Measurements from ENCODE around the gene CYCS. TPM values are rescaled to one million over a fixed set of nuclear protein-coding genes. Genes with fewer than 3 reads are reported as not detected.
"Not testable (repeated sequence)": the region's sequence is repeated elsewhere in the genome, so short reads cannot be mapped to it uniquely, and the experiment has no call there.

Gene CYCS
- total and polyA plus RNA-seq, 9 donors: 89.7 to 156 (median 148) TPM

GRCh38 chr7:25082041-25082440 is 43.0 kb downstream of the CYCS start:
- not testable (repeated sequence) for DNase-seq; H3K27ac ChIP-seq (ENCODE audit: low read length); H3K27me3 ChIP-seq (ENCODE audit: control insufficient read depth, insufficient read depth, low read length); H3K4me1 ChIP-seq (ENCODE audit: control insufficient read depth, insufficient read depth, low read length); H3K4me3 ChIP-seq (ENCODE audit: low read length); H3K9me3 ChIP-seq (replicated peaks; ENCODE audit: control insufficient read depth, low read depth, low read length); H3K36me3 ChIP-seq (ENCODE audit: control insufficient read depth, insufficient read depth, low read length)
- WGBS (ENCODE audit: insufficient coverage): 72% methylated on average over 2 of the region's 4 CpGs

GRCh38 chr7:25077096-25077495 is 48.0 kb downstream of the CYCS start:
- Histone ChIP-seq H3K36me3 (ENCODE audit: control insufficient read depth, insufficient read depth, low read length) (no peaks in the 10 kb centered on the region), H3K4me3 (ENCODE audit: low read length) (no peak overlapping the region), H3K27me3 (ENCODE audit: control insufficient read depth, insufficient read depth, low read length) (no peaks in the 10 kb centered on the region), H3K9me3 (replicated peaks; ENCODE audit: control insufficient read depth, low read depth, low read length) (no peaks in the 10 kb centered on the region), H3K4me1 (ENCODE audit: control insufficient read depth, insufficient read depth, low read length) (no peaks in the 10 kb centered on the region), H3K27ac (ENCODE audit: low read length) (no peak overlapping the region)
- no peak for DNase-seq
- 88% methylated on average over 1 of the region's 4 CpGs for WGBS (ENCODE audit: insufficient coverage)

- H3K4me1 ChIP-seq (ENCODE audit: control insufficient read depth, insufficient read depth, low read length): no peaks in the 10 kb centered on the region
- no peak for DNase-seq
- 94% methylated on average over 2 of the region's 8 CpGs for WGBS (ENCODE audit: insufficient coverage)
- H3K36me3 ChIP-seq (ENCODE audit: control insufficient read depth, insufficient read depth, low read length): no peaks in the 10 kb centered on the region
- no peaks in the 10 kb centered on the region for H3K9me3 ChIP-seq (replicated peaks; ENCODE audit: control insufficient read depth, low read depth, low read length)
- H3K27ac ChIP-seq (ENCODE audit: low read length): no peak overlapping the region
- H3K27me3 ChIP-seq (ENCODE audit: control insufficient read depth, insufficient read depth, low read length): no peaks in the 10 kb centered on the region
- H3K4me3 ChIP-seq (ENCODE audit: low read length): no peak overlapping the region
Observed at GRCh38 chr7:25075459-25075858, 49.6 kb downstream of the CYCS start.

GRCh38 chr7:25073451-25073850 is 51.6 kb downstream of the CYCS start:
- Histone ChIP-seq H3K36me3 (ENCODE audit: control insufficient read depth, insufficient read depth, low read length) (no peaks in the 10 kb centered on the region), H3K27me3 (ENCODE audit: control insufficient read depth, insufficient read depth, low read length) (no peaks in the 10 kb centered on the region), H3K4me1 (ENCODE audit: control insufficient read depth, insufficient read depth, low read length) (no peaks in the 10 kb centered on the region), H3K9me3 (replicated peaks; ENCODE audit: control insufficient read depth, low read depth, low read length) (no peaks in the 10 kb centered on the region), H3K4me3 (ENCODE audit: low read length) (no peak overlapping the region), H3K27ac (ENCODE audit: low read length) (no peak overlapping the region)
- no CpG with 5 or more reads among the region's 2 CpGs for WGBS (ENCODE audit: insufficient coverage)
- peak; percentile 36 for DNase-seq

Other genes starting within 250 kb of the CYCS start
- gene OSBPL3, start 145.1 kb downstream of the CYCS start, total RNA-seq: 3.0 TPM
- 1 to 10 TPM; 2.4 to 5.1 (median 3.8) TPM for gene OSBPL3, start 145.1 kb downstream of the CYCS start, polyA plus RNA-seq (ENCODE audit: insufficient read depth in 1 of 8, insufficient read length in 8 of 8, low replicate concordance in 1 of 8)
- gene NPVF, start 103.2 kb upstream of the CYCS start, total RNA-seq: not detected
- gene NPVF, start 103.2 kb upstream of the CYCS start, polyA plus RNA-seq (ENCODE audit: insufficient read depth in 1 of 8, insufficient read length in 8 of 8, low replicate concordance in 1 of 8): not detected

Data from muscle of leg (tissue), 11 donors.